Measurements from ENCODE around the gene AGBL4. TPM values are rescaled to one million over a fixed set of nuclear protein-coding genes. Genes with fewer than 3 reads are reported as not detected.

Gene AGBL4
- polyA plus RNA-seq, 1 experiment: not detected

GRCh38 chr1:48789903-48790302, 1233.9 kb downstream of the AGBL4 start:
- DNase-seq (ENCODE audit: low read depth, low spot score): no peak
- no peaks in the 10 kb centered on the region for H3K9me3 ChIP-seq (ENCODE audit: control insufficient read depth, insufficient read depth, low read length)
- ChIA-PET CTCF (no interaction called here), POLR2A (no interaction called here)
- no peak overlapping the region for H3K27ac ChIP-seq (ENCODE audit: low read depth, low read length)
- no peaks in the 10 kb centered on the region for H3K27me3 ChIP-seq (ENCODE audit: control insufficient read depth, insufficient read depth, low read length)
- no peak overlapping the region for H3K4me3 ChIP-seq (ENCODE audit: low read depth, low read length)
- no peak for TF ChIP-seq CTCF (IDR thresholded peaks at IDR 0.05; ENCODE audit: low read depth, low read length)

- H3K27ac ChIP-seq (ENCODE audit: low read depth, low read length): no peak overlapping the region
- no peak for DNase-seq (ENCODE audit: low read depth, low spot score)
- ChIA-PET POLR2A (no interaction called here), CTCF (no interaction called here)
- H3K4me3 ChIP-seq (ENCODE audit: low read depth, low read length): no peak overlapping the region
- TF ChIP-seq CTCF (IDR thresholded peaks at IDR 0.05; ENCODE audit: low read depth, low read length): no peak
- H3K27me3 ChIP-seq (ENCODE audit: control insufficient read depth, insufficient read depth, low read length): no peaks in the 10 kb centered on the region
- no peaks in the 10 kb centered on the region for H3K9me3 ChIP-seq (ENCODE audit: control insufficient read depth, insufficient read depth, low read length)
Observed at GRCh38 chr1:48785869-48786268, 1237.9 kb downstream of the AGBL4 start.

GRCh38 chr1:48784301-48784700, 1239.5 kb downstream of the AGBL4 start:
- CTCF ChIA-PET: no interaction called here
- TF ChIP-seq CTCF (IDR thresholded peaks at IDR 0.05; ENCODE audit: low read depth, low read length): no peak
- H3K4me3 ChIP-seq (ENCODE audit: low read depth, low read length): no peak overlapping the region

GRCh38 chr1:48777219-48777895, 1246.4 kb downstream of the AGBL4 start:
- POLR2A ChIA-PET: no interaction called here
- H3K27ac ChIP-seq (ENCODE audit: low read depth, low read length): no peak overlapping the region

More at GRCh38 chr1:48784301-48784700, 1239.5 kb downstream of the AGBL4 start:
- Histone ChIP-seq H3K27me3 (ENCODE audit: control insufficient read depth, insufficient read depth, low read length) (no peaks in the 10 kb centered on the region), H3K9me3 (ENCODE audit: control insufficient read depth, insufficient read depth, low read length) (no peaks in the 10 kb centered on the region), H3K27ac (ENCODE audit: low read depth, low read length) (no peak overlapping the region)
- POLR2A ChIA-PET: no interaction called here
- no peak for DNase-seq (ENCODE audit: low read depth, low spot score)

More at GRCh38 chr1:48777219-48777895, 1246.4 kb downstream of the AGBL4 start:
- Histone ChIP-seq H3K4me3 (ENCODE audit: low read depth, low read length) (peak overlapping the region; percentile 59), H3K9me3 (ENCODE audit: control insufficient read depth, insufficient read depth, low read length) (no peaks in the 10 kb centered on the region), H3K27me3 (ENCODE audit: control insufficient read depth, insufficient read depth, low read length) (peaks cover 6% of the 10 kb centered on the region)
- DNase-seq (ENCODE audit: low read depth, low spot score): no peak
- CTCF ChIA-PET: no interaction called here
- no peak for TF ChIP-seq CTCF (IDR thresholded peaks at IDR 0.05; ENCODE audit: low read depth, low read length)

Measured in AG04450 (cell line).